Stomach (tissue), 4 donors: Measurements from ENCODE around the gene C9orf78.

Experiments used
- EP300 ChIP-seq: sonication (generic); formaldehyde crosslinking; IDR thresholded peaks from one replicate; pipeline ENCODE4 v1.6.1; 2017; ENCODE audit warnings: antibody characterized with exemption
- POLR2A ChIP-seq, 4 donors: fragments of 450-650 bp; IDR thresholded peaks; one replicate each; pipeline ENCODE4 v1.6.1; 2016; ENCODE audit warnings: antibody characterized with exemption in 4 of 4, control low read depth in 2 of 4, mild to moderate bottlenecking in 1 of 4, moderate library complexity in 1 of 4
- TF ChIP-seq, protein P1 (sequence below), 7 experiments: fragments of 450-650 bp in 4 of 7; fragments of 200-600 bp in 3 of 7; sonication (generic) in 3 of 7; IDR thresholded peaks; one replicate each; pipeline ENCODE4 v1.5.1; 2016 to 2019; ENCODE audit warnings: antibody characterized with exemption in 7 of 7, control low read depth in 2 of 7, mild to moderate bottlenecking in 1 of 7

DNA sequence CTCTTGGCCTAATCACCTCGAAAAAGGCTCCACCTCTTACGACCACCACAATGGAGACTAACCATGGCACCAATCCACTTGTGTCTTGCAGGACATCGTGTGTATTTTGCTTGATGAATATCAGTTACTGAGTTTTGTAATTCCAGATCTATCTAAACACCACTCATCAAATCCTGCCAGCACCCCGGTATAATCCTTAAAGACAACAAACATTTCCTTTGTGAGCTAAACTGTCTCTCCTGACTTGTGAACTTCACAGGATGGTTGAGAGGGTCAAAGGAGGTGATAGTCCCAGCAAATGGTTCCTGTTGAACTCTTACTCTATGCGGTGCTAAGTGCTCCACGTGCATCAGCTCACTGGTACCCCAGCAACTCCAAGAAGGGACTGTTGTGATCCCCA, 36.1 kb downstream of the C9orf78 start:
- no peak for TF ChIP-seq POLR2A (IDR thresholded peaks at IDR 0.05)
- TF ChIP-seq, protein P1, sequence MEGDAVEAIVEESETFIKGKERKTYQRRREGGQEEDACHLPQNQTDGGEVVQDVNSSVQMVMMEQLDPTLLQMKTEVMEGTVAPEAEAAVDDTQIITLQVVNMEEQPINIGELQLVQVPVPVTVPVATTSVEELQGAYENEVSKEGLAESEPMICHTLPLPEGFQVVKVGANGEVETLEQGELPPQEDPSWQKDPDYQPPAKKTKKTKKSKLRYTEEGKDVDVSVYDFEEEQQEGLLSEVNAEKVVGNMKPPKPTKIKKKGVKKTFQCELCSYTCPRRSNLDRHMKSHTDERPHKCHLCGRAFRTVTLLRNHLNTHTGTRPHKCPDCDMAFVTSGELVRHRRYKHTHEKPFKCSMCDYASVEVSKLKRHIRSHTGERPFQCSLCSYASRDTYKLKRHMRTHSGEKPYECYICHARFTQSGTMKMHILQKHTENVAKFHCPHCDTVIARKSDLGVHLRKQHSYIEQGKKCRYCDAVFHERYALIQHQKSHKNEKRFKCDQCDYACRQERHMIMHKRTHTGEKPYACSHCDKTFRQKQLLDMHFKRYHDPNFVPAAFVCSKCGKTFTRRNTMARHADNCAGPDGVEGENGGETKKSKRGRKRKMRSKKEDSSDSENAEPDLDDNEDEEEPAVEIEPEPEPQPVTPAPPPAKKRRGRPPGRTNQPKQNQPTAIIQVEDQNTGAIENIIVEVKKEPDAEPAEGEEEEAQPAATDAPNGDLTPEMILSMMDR (IDR thresholded peaks at IDR 0.05), result no peak
- TF ChIP-seq EP300, result no peak
